HG02763 (cell line): Measurements from ENCODE around the gene ZNF143.
"Not testable (repeated sequence)": the region's sequence is repeated elsewhere in the genome, so short reads cannot be mapped to it uniquely, and the experiment has no call there.

ENCODE experiments used
- ATAC-seq: cut with Tn5 transposase; IDR thresholded peaks from one replicate; pipeline ENCODE4 v1.9.1; 2021; ENCODE audit warnings: mild to moderate bottlenecking, moderate library complexity; ENCODE audit not compliant: unreplicated experiment

ZNF143 gene

GRCh38 chr11:9495803-9496514 is 35.1 kb downstream of the ZNF143 start:
- ATAC-seq: no peak

GRCh38 chr11:9498457-9499078 is 37.8 kb downstream of the ZNF143 start:
- ATAC-seq: no peak

- no peak for ATAC-seq
Observed at GRCh38 chr11:9506489-9507276, 45.9 kb downstream of the ZNF143 start.

GRCh38 chr11:9507277-9507580 is 46.4 kb downstream of the ZNF143 start:
- no peak for ATAC-seq

GRCh38 chr11:9509041-9509440 is 48.2 kb downstream of the ZNF143 start:
- no peak for ATAC-seq

GRCh38 chr11:9512370-9513019 is 51.7 kb downstream of the ZNF143 start:
- no peak for ATAC-seq

- ATAC-seq: not testable (repeated sequence)
Observed at GRCh38 chr11:9514576-9514975, 53.8 kb downstream of the ZNF143 start.

- ATAC-seq: no peak
Observed at GRCh38 chr11:9516113-9516512, 55.3 kb downstream of the ZNF143 start.

- ATAC-seq: no peak
Observed at GRCh38 chr11:9518835-9519410, 58.1 kb downstream of the ZNF143 start.

GRCh38 chr11:9524001-9524400 is 63.2 kb downstream of the ZNF143 start:
- no peak for ATAC-seq

GRCh38 chr11:9525116-9525515 is 64.3 kb downstream of the ZNF143 start:
- ATAC-seq: no peak

- no peak for ATAC-seq
Observed at GRCh38 chr11:9527481-9528135, 66.8 kb downstream of the ZNF143 start.

- no peak for ATAC-seq
Observed at GRCh38 chr11:9528136-9528501, 67.3 kb downstream of the ZNF143 start.

- no peak for ATAC-seq
Observed at GRCh38 chr11:9528573-9529333, 67.9 kb downstream of the ZNF143 start.

- ATAC-seq: no peak
Observed at GRCh38 chr11:9529334-9529650, 68.5 kb downstream of the ZNF143 start.

- no peak for ATAC-seq
Observed at GRCh38 chr11:9530020-9530621, 69.3 kb downstream of the ZNF143 start.

GRCh38 chr11:9530901-9531625 is 70.3 kb downstream of the ZNF143 start:
- ATAC-seq: no peak

GRCh38 chr11:9533058-9533457 is 72.2 kb downstream of the ZNF143 start:
- ATAC-seq: no peak
